GM21717 (cell line): Measurements from ENCODE around the gene WDR27.
"Not testable (repeated sequence)": the region's sequence is repeated elsewhere in the genome, so short reads cannot be mapped to it uniquely, and the experiment has no call there.

ENCODE experiments used
- ATAC-seq: cut with Tn5 transposase; IDR thresholded peaks from one replicate; pipeline ENCODE4 v1.9.1; 2021; ENCODE audit warnings: mild to moderate bottlenecking, moderate library complexity; ENCODE audit not compliant: unreplicated experiment

The WDR27 gene

DNA sequence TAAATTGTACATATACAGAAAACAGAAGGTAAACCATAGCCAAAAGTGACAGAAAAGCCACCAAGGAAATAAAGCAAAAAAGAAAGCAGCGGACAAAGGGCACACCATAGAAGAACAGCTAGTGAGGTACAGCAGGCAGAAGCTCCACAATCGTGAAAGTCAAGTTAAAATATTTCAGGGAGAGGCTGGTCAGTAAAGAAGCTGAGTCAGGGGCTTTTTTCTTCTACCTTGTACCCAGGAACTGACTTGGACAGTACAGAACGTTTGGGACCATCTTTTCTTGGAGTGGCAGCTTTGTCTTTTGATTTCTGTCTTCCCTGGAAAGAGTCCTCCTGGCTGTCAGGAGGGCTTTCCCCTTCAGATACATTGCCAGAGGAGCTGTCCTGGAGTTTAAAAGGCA is 8.2 kb upstream of the WDR27 start:
- no peak for ATAC-seq

DNA sequence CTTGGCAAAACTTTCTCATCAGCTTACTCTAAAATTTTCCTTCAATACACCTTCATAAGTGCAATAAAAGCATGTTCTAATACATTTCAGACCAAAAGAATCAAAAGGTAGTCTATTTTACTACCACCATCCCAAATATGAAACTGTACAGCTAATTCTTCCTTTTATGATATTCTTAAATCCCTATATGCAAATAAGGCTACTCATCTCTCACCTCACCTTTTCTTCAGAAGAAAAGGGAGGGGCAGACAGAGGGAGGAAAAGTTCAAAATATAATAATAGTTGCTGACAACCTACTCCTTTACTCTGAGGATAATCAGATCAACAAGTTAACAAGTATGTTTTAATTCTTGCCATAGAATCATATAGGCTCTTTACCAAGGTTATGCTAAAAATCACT is 7.5 kb upstream of the WDR27 start:
- ATAC-seq: peak; percentile 52

DNA sequence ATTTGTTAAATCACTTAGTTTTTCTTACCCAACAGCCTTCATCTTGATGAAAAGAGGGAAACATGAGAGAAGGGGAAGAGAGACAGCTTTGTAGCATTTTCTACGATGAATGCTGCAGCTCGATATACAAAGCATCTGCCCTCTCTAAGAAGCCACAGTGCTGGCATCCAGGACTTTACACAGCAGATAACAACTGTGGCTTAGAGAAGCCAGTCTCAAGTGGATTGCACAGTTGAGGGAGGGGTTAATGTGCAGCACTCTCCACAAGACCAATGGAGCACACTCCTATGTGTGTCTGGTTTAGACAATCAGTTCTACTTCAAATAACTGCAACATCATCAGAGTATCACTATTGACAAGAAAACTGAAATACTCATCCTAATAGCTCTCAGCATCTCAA is 5.9 kb upstream of the WDR27 start:
- ATAC-seq: no peak

DNA sequence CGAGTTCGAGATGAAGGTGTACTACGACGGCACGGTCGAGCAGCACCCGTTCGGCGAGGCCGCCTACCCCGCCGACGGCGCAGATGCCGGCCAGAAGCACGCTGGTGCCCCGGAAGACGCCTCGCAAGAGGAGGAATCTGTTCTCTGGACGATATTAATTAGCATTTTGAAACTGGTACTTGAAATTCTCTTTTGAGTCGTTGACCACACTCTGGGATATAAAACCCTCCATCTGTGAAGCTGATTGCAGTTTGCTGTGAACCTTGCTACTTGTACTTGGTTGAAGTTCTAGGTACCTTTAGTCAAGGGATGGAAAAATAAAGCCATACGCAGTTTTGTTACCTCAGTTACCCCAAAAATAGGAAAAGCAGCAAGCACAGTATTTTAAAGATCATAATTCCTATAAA is 1.0 kb upstream of the WDR27 start:
- ATAC-seq: peak; percentile 13

DNA sequence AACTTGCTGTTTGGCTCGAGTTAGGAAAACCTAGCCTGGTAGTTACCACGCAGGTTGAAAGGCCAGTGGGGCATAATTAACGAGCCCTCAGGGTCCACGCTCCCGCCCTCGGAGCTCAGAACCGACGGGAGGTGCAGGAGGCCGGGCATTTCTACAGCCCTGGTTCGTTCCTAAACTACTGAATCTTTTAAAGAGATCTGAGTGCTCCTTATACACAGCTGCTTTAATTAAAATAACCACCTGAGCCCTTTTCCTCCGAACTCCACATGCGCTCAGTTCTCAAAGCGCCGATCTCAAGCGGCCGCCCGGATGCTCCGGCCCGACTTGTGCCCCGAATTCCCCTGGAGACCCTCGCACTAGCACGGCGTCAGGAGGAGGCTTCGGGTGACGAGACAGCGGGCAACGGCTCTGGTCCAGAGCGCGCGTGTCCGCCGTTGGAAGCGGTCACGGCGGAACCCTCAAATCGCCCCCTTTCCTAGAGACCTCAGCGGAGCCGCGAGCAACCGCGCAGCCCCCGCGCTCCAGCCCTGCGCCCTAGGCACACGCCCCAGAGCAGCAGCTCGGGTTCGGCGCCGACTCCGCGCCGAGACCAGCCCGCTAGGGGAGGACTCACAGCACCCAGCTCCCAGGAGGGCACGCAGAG is 397 bp downstream of the WDR27 start:
- ATAC-seq: no peak

DNA sequence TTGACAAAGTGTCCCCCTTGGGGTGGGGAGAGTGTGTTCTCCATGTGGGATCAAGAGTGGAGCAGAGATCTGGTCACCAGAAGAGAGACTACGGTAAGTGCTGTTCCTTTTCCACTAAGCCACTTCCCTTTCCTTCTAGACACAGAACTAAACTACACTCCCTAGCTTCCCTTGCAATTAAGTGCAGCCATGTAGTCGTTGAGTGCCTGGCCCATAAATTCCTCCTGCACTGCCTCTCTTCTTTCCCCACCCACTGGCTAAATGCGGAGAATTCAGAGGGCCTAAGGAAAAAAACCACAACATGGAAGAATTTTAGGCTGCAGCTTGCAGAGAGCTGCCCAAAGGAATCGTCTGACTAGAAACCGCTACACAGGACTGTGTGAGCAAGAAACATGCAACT is 1.5 kb downstream of the WDR27 start:
- no peak for ATAC-seq

DNA sequence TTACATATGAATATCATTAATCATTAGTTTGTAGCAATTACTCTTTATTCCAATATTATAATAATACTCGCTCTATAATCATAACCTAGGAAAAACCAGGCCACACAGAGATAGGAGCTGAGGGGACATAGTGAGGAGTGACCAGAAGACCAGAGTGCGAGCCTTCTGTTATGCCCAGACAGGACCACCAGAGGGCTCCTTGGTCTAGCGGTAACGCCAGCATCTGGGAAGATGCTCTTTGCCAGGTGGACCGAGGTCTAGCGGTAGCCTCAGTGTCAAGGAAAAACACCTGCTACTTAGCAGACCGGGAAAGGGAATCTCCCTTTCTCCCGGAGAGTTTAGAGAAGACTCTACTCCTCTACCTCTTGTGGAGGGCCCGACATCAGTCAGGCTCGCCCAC is 4.7 kb downstream of the WDR27 start:
- ATAC-seq: not testable (repeated sequence)

DNA sequence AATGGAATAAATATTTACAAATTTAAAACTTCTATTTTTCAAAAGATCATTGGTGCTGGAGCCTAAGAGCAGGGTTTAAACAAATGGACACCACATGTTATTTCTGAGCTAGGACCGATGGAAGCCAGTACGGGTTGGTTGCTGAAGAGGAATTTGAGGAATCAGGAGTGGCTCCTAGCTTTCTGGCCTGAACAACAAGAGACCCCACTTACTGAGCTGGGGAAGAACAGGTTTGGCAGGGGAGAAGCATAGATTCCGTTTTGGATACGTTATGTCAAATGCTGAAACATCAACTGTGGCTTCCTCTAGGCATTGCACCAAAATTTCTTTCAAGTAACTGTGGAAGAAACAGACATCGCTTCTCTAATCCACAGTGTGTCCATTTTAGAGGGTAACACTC is 6.7 kb downstream of the WDR27 start:
- ATAC-seq: no peak

DNA sequence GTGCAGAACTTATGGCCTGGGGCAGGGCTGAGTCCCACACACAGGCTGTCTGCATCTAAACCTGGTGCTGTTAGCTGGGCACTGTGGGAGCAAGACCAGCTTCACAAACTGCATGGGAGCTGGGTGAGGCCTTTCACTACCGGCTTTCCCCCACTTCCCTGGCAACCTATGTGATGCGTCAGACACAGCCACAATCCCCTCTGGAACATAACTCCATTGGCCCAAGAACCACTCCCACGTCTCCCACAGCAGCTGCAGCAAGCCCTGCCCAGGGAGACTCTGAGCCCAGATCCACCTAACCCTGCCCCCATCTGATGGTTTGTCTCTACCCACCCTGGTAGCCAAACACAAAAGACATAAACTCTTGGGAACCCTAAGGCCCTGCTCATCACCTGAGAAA is 9.3 kb downstream of the WDR27 start:
- no peak for ATAC-seq

DNA sequence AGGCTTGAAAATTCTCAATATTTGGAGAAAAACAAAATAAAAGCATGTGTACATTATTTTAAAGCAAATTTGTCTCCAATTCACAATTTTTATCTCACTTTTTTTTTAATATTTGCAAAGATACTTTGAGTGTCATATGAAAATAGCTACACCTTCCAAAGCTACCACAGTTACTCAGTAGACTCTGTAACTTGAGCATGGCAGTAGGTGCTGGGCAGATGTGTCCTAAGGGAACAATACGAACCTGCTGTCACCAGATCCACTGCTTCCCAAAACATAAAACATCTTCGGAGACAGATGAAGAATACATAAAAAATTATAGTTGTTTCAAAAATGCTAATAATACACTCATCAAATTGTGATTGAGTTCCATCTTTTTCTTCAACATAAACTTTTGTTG is 10.6 kb downstream of the WDR27 start:
- no peak for ATAC-seq

DNA sequence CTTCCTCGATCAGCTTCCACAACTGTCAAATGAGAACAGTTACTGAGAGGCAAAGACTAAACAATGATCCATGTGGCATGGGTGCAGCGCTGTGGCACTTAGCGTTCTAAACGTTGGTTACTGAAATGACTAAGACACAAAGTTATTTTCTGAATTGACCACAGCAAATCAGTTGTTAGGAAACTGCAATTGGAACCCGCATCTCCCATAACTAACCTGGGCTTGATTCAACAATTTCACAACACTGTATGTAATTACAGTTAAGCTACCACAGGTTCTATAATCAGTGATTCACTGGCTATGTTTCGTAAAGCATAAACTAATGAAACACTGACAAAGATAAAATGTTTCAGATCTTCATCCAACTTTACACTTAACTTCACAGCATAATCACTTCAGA is 12.5 kb downstream of the WDR27 start:
- no peak for ATAC-seq

DNA sequence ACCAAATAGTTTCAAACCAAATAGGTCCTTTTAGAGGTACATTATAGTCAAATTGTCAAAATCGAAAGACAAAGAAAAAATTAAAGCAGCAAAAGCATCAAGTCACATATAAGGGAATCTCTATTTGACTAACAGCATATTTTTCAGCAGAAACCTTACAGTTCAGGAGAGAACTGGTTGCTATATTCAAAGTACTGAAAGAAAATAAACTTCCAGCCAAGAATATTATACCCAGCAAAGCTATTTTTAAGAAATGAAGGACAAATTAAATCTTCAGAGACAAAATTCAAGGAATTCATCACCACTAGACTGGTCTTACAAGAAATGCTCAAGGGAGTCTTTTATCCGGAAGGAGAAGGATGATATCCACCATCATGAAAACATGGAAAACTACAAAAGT is 16.0 kb downstream of the WDR27 start:
- ATAC-seq: no peak

DNA sequence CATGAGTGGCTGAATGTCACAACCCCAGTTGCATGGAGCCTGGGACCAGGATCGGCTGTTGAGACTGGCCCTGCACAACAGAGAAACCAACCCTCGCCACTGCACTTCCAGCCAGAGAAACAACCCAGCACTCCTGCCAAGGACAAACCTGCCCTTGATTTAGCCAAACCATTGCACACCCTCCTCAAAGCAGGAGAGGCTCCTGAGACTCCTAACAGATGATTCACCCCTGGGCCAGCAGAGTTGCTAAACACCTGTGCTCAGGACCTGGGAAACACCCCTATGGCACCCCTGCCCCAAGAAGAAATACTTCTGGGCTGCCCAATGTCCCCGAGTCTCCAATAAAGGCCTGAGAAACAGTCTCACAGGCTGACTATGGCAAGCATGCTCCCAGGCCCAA is 17.8 kb downstream of the WDR27 start:
- no peak for ATAC-seq

DNA sequence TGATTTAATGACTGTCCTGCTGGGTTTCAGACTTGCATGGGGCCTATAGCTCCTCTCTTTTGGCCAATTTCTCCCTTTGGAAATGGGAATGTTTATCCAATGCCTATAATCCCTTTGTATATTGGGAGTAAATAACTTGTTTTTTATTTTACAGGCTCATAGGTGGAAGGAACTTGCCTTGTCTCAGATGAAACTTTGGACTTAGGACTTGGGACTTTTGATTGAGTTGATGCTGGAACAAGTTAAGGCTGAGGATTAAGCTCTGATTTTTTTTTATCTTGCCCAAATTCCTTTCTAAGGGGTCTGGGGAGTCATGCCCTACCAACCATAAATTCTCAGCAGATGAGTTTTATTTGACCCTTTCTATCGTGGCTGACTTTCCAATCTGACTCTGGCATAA is 23.5 kb downstream of the WDR27 start:
- no peak for ATAC-seq

DNA sequence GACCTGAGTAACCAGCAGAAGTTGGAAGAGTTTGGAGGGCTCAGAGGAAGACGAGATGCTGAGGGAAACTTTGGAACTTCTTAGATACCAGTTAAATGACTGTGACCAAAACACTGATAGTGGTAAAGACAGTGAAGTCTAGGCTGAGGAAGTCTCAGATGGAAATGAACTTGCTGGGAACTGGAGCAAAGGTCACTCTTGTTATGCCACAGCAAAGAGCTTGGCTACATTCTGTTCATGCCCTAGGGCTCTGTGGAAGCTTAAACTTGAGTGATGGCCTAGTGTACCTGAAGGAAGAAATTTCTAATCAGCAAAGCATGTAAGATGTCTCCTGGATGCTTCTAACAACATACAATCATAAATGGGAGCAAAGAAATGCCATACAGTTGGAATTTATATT is 24.7 kb downstream of the WDR27 start:
- no peak for ATAC-seq

DNA sequence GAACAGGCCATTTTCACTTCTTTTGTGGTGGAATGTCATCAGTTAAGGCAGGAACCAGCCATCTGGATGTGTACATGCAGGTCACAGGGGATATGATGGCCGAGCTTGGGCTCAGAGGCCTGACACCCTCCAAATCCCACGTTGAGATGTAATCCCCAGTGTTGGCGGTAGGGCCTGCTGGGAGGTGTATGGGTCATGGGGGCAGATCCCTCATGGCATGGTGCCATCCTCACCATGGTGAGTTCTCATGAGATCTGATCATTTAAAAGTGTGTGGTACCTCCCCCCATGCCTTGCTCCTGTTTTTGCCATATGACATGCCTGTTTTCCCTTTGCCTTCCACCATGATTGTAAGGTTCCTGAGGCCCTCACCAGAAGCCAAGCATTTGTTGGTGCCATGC is 26.8 kb downstream of the WDR27 start:
- no peak for ATAC-seq

DNA sequence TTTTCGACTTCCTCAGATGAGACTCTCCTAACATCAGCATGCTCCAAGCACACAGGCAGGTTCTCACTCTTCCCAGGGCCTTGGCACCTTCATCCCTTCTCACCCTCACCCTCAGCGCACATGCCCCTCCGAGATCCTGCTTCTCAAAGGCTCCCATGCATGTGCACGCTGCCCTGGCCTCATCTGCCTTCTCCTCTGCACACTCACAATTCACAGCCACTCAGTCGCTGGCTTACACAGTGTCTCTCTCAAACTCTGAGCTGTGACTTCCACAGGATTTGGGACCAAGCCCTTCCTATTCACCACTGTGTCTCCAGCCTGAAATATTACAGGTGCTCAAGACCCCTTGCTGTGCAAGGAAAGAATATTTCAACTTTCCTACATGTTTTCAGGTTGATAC is 30.3 kb downstream of the WDR27 start:
- no peak for ATAC-seq

DNA sequence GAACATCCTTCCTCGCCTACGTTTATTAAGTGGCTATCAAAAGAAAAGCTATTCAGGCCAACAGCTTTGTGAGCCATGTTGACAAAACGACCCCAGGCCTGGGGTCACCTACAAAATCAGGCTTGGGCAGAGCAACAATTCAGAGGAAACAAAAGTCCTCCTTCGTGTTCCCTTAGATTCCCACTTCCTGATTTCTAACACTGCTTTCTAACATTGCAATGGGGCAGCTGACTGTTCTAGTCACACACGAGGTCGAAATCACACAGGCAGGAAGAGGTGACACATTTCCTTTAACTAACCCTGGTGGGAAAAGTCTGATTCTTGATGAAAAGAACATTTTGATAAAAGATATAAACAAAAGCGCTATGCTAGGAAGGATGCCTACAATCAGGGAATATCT is 31.9 kb downstream of the WDR27 start:
- ATAC-seq: no peak

DNA sequence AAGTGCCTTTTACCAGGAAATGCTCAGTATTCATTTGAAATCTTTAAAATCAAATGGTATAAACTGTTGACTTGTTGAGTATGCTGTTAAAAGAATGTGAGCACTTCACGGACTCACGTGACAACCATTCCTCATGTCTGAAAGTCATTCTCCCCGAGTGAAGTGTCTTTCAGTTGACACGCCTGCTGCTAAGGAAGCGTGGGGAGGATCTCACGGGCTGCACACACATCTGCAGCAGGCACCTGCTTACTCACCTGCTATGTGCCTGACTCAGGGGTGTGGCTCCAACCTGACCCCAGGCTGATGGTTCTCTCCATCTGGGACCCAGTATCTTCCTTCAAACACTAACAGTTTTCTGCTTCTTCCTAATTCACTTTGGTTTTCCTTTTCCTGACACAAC is 32.7 kb downstream of the WDR27 start:
- ATAC-seq: no peak

DNA sequence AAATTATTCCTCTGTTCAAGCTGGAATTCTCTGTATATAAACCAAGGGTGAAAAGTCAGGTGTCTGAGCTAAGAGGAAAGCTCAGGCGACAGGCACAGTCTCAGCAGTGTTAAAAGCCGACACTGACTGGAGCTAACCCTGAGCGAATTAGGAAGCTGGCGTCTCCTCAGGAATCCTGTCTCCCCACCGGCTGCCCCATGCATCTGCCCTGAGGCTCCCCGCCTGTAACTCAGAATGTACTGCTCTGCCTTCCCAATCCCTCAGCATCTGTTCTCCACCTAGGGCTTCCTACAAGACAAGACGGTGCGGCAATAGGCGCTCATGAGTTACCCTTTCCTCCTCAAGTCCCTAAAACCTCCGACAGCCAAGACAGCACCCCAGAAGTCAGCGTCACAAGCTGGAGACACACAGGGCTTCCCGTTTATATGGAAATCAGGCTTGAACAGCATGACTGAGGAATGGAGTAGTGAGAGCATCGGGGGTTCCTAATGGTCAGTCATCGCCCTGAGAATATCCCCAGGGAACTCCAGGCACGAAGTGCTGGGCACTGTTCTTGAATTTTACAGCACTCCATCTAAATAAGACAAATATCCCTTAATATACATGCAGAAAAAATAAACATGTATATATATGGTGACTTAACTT is 33.5 kb downstream of the WDR27 start:
- ATAC-seq: no peak

DNA sequence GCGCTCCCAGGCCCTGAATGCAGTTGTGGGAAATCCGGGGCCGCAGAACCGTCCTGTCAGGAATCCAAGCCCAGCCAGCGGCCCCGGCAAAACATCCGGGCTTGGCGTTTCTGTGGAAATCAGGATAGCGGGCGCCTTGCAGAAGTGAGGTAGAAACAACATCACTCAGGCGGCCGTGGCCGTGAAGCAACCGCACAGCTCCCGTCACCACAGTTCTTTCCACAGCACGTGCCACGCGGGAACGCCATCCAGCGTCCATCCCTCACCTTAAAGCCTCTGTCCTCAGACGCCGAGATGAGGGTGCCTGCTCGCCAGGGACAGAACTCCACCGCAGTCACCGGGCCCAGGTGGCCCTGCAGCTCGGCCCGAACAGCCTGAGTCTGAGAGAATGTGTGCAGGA is 34.1 kb downstream of the WDR27 start:
- ATAC-seq: no peak

DNA sequence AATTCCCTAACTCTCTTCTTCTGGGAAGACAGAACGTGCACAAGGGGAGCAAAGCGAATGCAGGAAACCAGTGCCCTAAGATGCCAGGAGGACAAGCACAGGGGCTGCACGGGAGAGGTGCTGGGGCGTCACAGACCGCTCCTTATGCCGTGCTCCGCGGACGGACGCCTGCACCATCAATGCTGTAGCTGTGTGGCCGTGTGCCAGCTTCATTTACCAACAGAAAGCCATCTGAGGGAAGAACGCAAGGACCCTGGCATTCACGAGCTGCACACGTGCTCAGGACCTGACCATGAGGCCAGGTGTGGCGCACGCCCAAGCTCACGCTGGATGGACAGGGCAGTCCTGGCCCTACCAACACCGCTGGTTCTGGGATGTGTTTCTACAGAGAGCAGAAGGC is 35.4 kb downstream of the WDR27 start:
- ATAC-seq: no peak

DNA sequence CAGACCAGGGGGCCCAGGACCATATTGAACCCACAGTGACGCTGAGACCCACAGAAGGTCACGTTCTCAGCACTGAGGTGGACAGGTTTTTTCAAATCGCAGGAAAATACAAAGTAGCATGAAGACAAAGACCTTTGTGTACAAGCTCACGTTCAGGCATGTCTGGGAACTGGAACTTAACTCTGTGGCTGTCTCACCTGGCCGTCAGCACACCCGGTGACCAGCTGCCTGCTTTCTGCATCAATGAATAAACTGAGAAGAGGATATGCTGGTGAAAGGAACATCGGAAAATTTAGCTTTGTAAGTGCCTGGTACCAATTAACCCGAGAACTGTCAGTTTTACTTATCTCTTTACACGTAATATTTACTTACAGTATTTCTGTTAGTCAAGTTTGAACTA is 36.5 kb downstream of the WDR27 start:
- no peak for ATAC-seq
